HepG2 (cell line): ENCODE measurements around the gene CAPN15. TPM values are rescaled to one million over a fixed set of nuclear protein-coding genes. Genes with fewer than 3 reads are reported as not detected.

Experiments used
- BCL6 ChIP-seq: IDR thresholded peaks from 2 replicates; pipeline ENCODE4 v1.6.1; 2016; ENCODE audit warnings: missing genetic modification reagents, missing compliant biosample characterization
- ELF3 ChIP-seq: IDR thresholded peaks from 2 replicates; pipeline ENCODE4 v1.6.1; 2016; ENCODE audit warnings: missing genetic modification reagents, missing compliant biosample characterization
- FOSL1 ChIP-seq: sonication (generic); formaldehyde crosslinking; IDR thresholded peaks from 2 replicates; pipeline ENCODE4 v1.9.0; 2021; ENCODE audit warnings: missing genetic modification reagents, borderline replicate concordance
- HDAC6 ChIP-seq: fragments of 200-600 bp; sonication (generic); IDR thresholded peaks from 2 replicates; pipeline ENCODE4 v1.7.0; 2017; ENCODE audit warnings: mild to moderate bottlenecking, antibody characterized with exemption, low read length, low read depth
- IKZF4 ChIP-seq: sonication (generic); formaldehyde crosslinking; IDR thresholded peaks from 2 replicates; pipeline ENCODE4 v1.5.1; 2020; ENCODE audit warnings: borderline replicate concordance, mild to moderate bottlenecking, low read depth, missing genetic modification reagents; ENCODE audit errors: not compliant biosample characterization
- NPAS2 ChIP-seq: sonication (generic); formaldehyde crosslinking; IDR thresholded peaks from 2 replicates; pipeline ENCODE4 v1.8.0; 2022; ENCODE audit warnings: mild to moderate bottlenecking, missing genetic modification reagents, borderline replicate concordance
- PCBP2 ChIP-seq: fragments of 200-400 bp; formaldehyde crosslinking; optimal IDR thresholded peaks from 2 replicates; pipeline ENCODE3; 2018; ENCODE audit warnings: low read length, low read depth; ENCODE audit not compliant: poor library complexity, severe bottlenecking
- RNF219 ChIP-seq: sonication (generic); formaldehyde crosslinking; IDR thresholded peaks from 2 replicates; pipeline ENCODE4 v1.5.0; 2020; ENCODE audit warnings: mild to moderate bottlenecking, missing genetic modification reagents
- SAP130 ChIP-seq: IDR thresholded peaks from 2 replicates; pipeline ENCODE4 v1.6.1; 2016; ENCODE audit warnings: low read depth
- SNRNP70 ChIP-seq: fragments of 200-400 bp; formaldehyde crosslinking; IDR thresholded peaks from 2 replicates; pipeline ENCODE4 v1.6.1; 2017; ENCODE audit warnings: mild to moderate bottlenecking, low read depth, low read length, moderate library complexity
- SYNCRIP ChIP-seq: fragments of 200-400 bp; formaldehyde crosslinking; IDR thresholded peaks from 2 replicates; pipeline ENCODE4 v1.6.1; 2018; ENCODE audit warnings: mild to moderate bottlenecking, low read depth, low read length; ENCODE audit not compliant: insufficient read depth
- ZFP36 ChIP-seq: fragments of 150-350 bp; IDR thresholded peaks from 2 replicates; pipeline ENCODE4 v1.6.1; 2018; ENCODE audit warnings: borderline replicate concordance, low read length, low read depth; ENCODE audit not compliant: partially characterized antibody
- ZFX ChIP-seq: sonication (generic); formaldehyde crosslinking; IDR thresholded peaks from 2 replicates; pipeline ENCODE4 v1.4.0; 2020; ENCODE audit warnings: mild to moderate bottlenecking, low read depth, missing genetic modification reagents, moderate library complexity
- ZNF546 ChIP-seq: sonication (generic); formaldehyde crosslinking; conservative IDR thresholded peaks from 2 replicates; pipeline ENCODE4 v1.8.1; 2023; ENCODE audit warnings: mild to moderate bottlenecking, missing genetic modification reagents
- ZNF574 ChIP-seq: sonication (generic); formaldehyde crosslinking; IDR thresholded peaks from 2 replicates; pipeline ENCODE4 v1.4.0; 2020; ENCODE audit warnings: missing genetic modification reagents
- ZNF710 ChIP-seq: sonication (generic); formaldehyde crosslinking; IDR thresholded peaks from 2 replicates; pipeline ENCODE4 v1.5.0; 2020; ENCODE audit warnings: mild to moderate bottlenecking, missing genetic modification reagents, borderline replicate concordance
- polyA plus RNA-seq, 8 experiments: library from polyadenylated mRNA; depleted of rRNA in 3 of 8; stranded (reverse) in 7 of 8; unstranded in 1 of 8; fragments of >200 nt; fragmentation: Illumina TruSeq in 4 of 8; extraction: Trizol in 4 of 8; gene quantifications; 2 replicates each; pipeline versions ENCODE4 v1.2.1 to v1.2.3, GENCODE V29; 2011 to 2016; ENCODE audit warnings: low read depth in 4 of 8, missing spikeins in 1 of 8, mixed read lengths in 1 of 8; ENCODE audit not compliant: insufficient read depth in 1 of 8
- total RNA-seq, 5 experiments: library from RNA; depleted of rRNA; stranded (reverse); fragments of >200 nt; fragmentation: Illumina TruSeq; extraction: Trizol; gene quantifications; 2 replicates each; pipeline ENCODE4 v1.2.3, GENCODE V29; 2016; ENCODE audit warnings: low read depth in 1 of 5

Gene CAPN15
- total and polyA plus RNA-seq, 2 of the 13 experiments (the other 11 are each of a cell fraction or from before 2014, with no cell fraction given), result 14.9 to 24.5 TPM

- TF ChIP-seq ZNF710 (CRISPR knock-in tag) (0 out of 2 replicates have a peak, but pooled peaks have one; percentile 16), ZNF574 (no peak), NPAS2 (no peak), BCL6 (CRISPR knock-in tag) (peak; percentile 34; the same call in 1 of the 2 replicates), SAP130 (peak; percentile 75), ZFX (CRISPR knock-in tag) (peak; percentile 48; the same call in 1 of the 2 replicates), SNRNP70 (no peak), SYNCRIP (no peak), PCBP2 (no peak), ZFP36 (no peak), ELF3 (CRISPR knock-in tag) (peak; percentile 45; the same call in 1 of the 2 replicates), RNF219 (CRISPR knock-in tag) (no peak), IKZF4 (CRISPR knock-in tag) (no peak), FOSL1 (CRISPR knock-in tag) (no peak), ZNF546 (CRISPR knock-in tag) (no peak), HDAC6 (no peak)
These were observed 39.2 kb downstream of the CAPN15 start, which contains the start of gene NHLRC4 (continued) for GRCh38 chr16:566475-567372.
